ENCODE measurements around the gene BRF1.

Gene BRF1

DNA sequence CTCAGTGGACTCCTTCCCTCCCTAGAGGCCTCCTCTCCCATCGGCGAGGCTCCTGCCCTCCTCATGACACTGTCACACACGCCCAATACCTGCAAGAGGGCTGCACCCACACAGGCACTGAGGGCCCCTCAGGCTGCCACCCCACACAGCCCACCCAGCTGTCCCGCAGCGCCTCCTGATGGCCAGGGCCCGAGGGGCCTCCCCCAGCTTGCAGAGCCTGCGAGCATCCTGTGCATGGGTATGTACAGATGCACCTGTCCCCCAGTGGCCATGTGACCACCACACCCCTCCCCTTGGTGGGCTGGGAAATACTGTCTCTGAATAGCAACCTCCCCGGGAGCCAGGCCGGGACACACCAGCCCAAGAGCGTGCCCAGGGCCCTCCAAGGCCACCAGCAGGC lies 100.7 kb downstream of the BRF1 start:
- H3K27ac Mint-ChIP-seq, result no peak overlapping the region
- peaks cover 6% of the 10 kb centered on the region for H3K4me1 Mint-ChIP-seq
- H3K9me3 Mint-ChIP-seq, result no peaks in the 10 kb centered on the region
- H3K4me3 Mint-ChIP-seq, result no peak overlapping the region
- H3K36me3 Mint-ChIP-seq (ENCODE audit: low read depth), result no peaks in the 10 kb centered on the region
- TF ChIP-seq, protein P1, sequence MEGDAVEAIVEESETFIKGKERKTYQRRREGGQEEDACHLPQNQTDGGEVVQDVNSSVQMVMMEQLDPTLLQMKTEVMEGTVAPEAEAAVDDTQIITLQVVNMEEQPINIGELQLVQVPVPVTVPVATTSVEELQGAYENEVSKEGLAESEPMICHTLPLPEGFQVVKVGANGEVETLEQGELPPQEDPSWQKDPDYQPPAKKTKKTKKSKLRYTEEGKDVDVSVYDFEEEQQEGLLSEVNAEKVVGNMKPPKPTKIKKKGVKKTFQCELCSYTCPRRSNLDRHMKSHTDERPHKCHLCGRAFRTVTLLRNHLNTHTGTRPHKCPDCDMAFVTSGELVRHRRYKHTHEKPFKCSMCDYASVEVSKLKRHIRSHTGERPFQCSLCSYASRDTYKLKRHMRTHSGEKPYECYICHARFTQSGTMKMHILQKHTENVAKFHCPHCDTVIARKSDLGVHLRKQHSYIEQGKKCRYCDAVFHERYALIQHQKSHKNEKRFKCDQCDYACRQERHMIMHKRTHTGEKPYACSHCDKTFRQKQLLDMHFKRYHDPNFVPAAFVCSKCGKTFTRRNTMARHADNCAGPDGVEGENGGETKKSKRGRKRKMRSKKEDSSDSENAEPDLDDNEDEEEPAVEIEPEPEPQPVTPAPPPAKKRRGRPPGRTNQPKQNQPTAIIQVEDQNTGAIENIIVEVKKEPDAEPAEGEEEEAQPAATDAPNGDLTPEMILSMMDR (IDR thresholded peaks at IDR 0.05; ENCODE audit: unreplicated experiment in 3 of 3), result no peak
- peaks cover 24% of the 10 kb centered on the region for H3K27me3 Mint-ChIP-seq (ENCODE audit: low read depth)

GRCh38 chr14:105199093-105199492 lies 101.7 kb downstream of the BRF1 start:
- TF ChIP-seq, protein P1 (IDR thresholded peaks at IDR 0.05; ENCODE audit: unreplicated experiment in 3 of 3), result no peak
- peaks cover 29% of the 10 kb centered on the region for H3K27me3 Mint-ChIP-seq (ENCODE audit: low read depth)
- H3K27ac Mint-ChIP-seq, result peak overlapping the region in 1 of 3 experiments; percentile 57
- no peaks in the 10 kb centered on the region for H3K36me3 Mint-ChIP-seq (ENCODE audit: low read depth)
- H3K4me1 Mint-ChIP-seq, result peaks cover 13% of the 10 kb centered on the region
- no peak overlapping the region for H3K4me3 Mint-ChIP-seq
- no peaks in the 10 kb centered on the region for H3K9me3 Mint-ChIP-seq

GRCh38 chr14:105198588-105198987 lies 102.2 kb downstream of the BRF1 start:
- Mint-ChIP-seq H3K27me3 (ENCODE audit: low read depth) (peaks cover 31% of the 10 kb centered on the region), H3K36me3 (ENCODE audit: low read depth) (no peaks in the 10 kb centered on the region), H3K4me3 (no peak overlapping the region), H3K27ac (peak overlapping the region in 1 of 3 experiments; percentile 57), H3K9me3 (no peaks in the 10 kb centered on the region), H3K4me1 (peaks cover 17% of the 10 kb centered on the region)
- TF ChIP-seq, protein P1 (IDR thresholded peaks at IDR 0.05; ENCODE audit: unreplicated experiment in 3 of 3), result no peak

DNA sequence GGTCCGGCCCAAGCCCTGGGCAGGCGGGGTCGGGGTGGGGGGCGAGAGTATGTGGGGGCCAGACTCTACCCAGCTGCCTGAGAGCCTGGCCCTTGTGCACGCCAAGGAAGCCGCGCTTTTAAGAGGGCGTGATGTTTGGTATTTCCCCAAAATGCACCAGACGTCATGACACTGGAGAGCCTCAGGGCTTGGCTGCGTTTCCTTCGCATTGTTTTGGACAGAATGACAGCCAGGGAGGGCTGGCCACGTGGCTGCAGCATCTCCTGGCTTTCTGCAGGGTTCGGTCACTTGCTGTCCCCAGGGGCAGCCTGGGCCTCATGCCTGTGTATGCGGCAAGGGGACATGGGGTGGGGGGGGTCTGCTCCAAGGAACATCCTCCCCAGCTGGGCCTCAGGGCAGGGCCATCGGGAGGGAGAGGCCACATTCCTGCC lies 103.6 kb downstream of the BRF1 start:
- no peak overlapping the region for H3K4me3 Mint-ChIP-seq
- H3K27ac Mint-ChIP-seq, result no peak overlapping the region
- TF ChIP-seq, protein P1 (IDR thresholded peaks at IDR 0.05; ENCODE audit: unreplicated experiment in 3 of 3), result no peak
- no peaks in the 10 kb centered on the region for H3K9me3 Mint-ChIP-seq
- no peaks in the 10 kb centered on the region for H3K36me3 Mint-ChIP-seq (ENCODE audit: low read depth)
- H3K4me1 Mint-ChIP-seq, result peaks cover 17% of the 10 kb centered on the region
- H3K27me3 Mint-ChIP-seq (ENCODE audit: low read depth), result peaks cover 31% of the 10 kb centered on the region

DNA sequence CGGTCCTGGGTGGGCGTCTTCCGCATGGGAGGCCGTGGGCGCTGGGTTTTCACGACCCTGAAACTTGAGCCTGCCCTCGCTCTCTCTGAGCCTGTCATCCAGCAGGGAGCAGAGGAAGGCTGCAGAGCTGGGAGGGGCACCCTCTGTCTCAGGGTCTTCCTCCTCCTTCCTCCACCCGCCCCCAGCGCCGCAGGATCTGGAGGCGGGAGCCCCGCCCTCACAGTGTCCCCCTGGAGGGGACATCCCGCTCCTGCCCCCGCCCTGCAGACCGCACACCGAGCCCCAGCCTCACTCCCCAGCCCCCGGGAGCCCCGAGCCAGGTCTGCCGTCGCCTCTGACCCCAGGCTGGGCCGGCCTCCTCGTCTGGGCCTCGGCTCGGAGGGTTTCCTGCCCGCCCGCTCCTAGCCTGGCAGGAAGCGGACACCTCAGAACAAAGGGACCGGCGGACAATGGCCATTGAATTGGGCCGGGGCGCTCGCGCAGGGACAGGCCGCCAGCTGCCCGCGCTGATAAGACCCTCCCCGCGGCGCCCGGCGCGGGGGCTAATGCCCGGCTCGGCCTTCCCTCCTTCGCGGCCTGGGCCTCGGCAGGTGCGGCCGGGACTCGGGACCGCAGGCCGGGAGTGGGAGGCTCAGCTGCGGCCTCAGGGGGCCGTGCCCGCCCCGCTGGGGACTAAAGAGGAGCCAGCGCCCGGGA lies 104.4 kb downstream of the BRF1 start:
- Mint-ChIP-seq H3K9me3 (no peaks in the 10 kb centered on the region), H3K4me3 (peak overlapping the region in 1 of 3 experiments; percentile 50), H3K27ac (no peak overlapping the region), H3K27me3 (ENCODE audit: low read depth) (peaks cover 31% of the 10 kb centered on the region), H3K4me1 (peaks cover 17% of the 10 kb centered on the region), H3K36me3 (ENCODE audit: low read depth) (no peaks in the 10 kb centered on the region)
- TF ChIP-seq, protein P1 (IDR thresholded peaks at IDR 0.05; ENCODE audit: unreplicated experiment in 3 of 3), result no peak
